Ishikawa (cell line): ENCODE measurements around the gene TERB1.

Source experiments
- CEBPB ChIP-seq: IDR thresholded peaks from 2 replicates; pipeline ENCODE4 v1.6.1; 2012
- CREB1 ChIP-seq: IDR thresholded peaks from 2 replicates; pipeline ENCODE4 v1.6.1; 2012; ENCODE audit warnings: low read depth
- EGR1 ChIP-seq: IDR thresholded peaks from 2 replicates; pipeline ENCODE4 v1.6.1; 2012
- EP300 ChIP-seq: IDR thresholded peaks from 2 replicates; pipeline ENCODE4 v1.6.1; 2012; ENCODE audit warnings: borderline replicate concordance
- FOXM1 ChIP-seq: IDR thresholded peaks from 2 replicates; pipeline ENCODE4 v1.6.1; 2012; ENCODE audit warnings: low read depth, borderline replicate concordance
- MAX ChIP-seq: IDR thresholded peaks from 2 replicates; pipeline ENCODE4 v1.6.1; 2012
- NFIC ChIP-seq: IDR thresholded peaks from 2 replicates; pipeline ENCODE4 v1.6.1; 2012
- RAD21 ChIP-seq: IDR thresholded peaks from 2 replicates; pipeline ENCODE4 v1.6.1; 2012; ENCODE audit warnings: low read depth
- REST ChIP-seq: IDR thresholded peaks from 2 replicates; pipeline ENCODE4 v1.6.1; 2012; ENCODE audit warnings: low read depth, mild to moderate bottlenecking
- TAF1 ChIP-seq: IDR thresholded peaks from 2 replicates; pipeline ENCODE4 v1.6.1; 2012; ENCODE audit warnings: low read depth, mild to moderate bottlenecking
- TCF12 ChIP-seq: IDR thresholded peaks from 2 replicates; pipeline ENCODE4 v1.6.1; 2012; ENCODE audit warnings: low read depth
- TEAD4 ChIP-seq: IDR thresholded peaks from 2 replicates; pipeline ENCODE4 v1.6.1; 2012
- USF1 ChIP-seq: IDR thresholded peaks from 2 replicates; pipeline ENCODE4 v1.6.1; 2012
- YY1 ChIP-seq: IDR thresholded peaks from 2 replicates; pipeline ENCODE4 v1.6.1; 2012; ENCODE audit warnings: low read depth
- ZBTB7A ChIP-seq: IDR thresholded peaks from 2 replicates; pipeline ENCODE4 v1.6.1; 2012; ENCODE audit warnings: low read depth

Gene TERB1

GRCh38 chr16:66712512-66712911, 88.9 kb downstream of the TERB1 start:
- TF ChIP-seq EGR1 (no peak), TEAD4 (no peak), YY1 (no peak), RAD21 (no peak), MAX (no peak), ZBTB7A (no peak), TAF1 (no peak), NFIC (no peak), USF1 (no peak), REST (no peak), CEBPB (no peak), EP300 (no peak), FOXM1 (no peak)

GRCh38 chr16:66711581-66711980, 89.8 kb downstream of the TERB1 start:
- TF ChIP-seq CREB1 (no peak), YY1 (no peak), NFIC (no peak)

- no peak for TF ChIP-seq EGR1
- no peak for TF ChIP-seq FOXM1
- TF ChIP-seq YY1 = no peak
- no peak for TF ChIP-seq REST
- TF ChIP-seq TEAD4 = no peak
- TF ChIP-seq RAD21 = no peak
- no peak for TF ChIP-seq USF1
- no peak for TF ChIP-seq NFIC
- no peak for TF ChIP-seq TAF1
- no peak for TF ChIP-seq MAX
- no peak for TF ChIP-seq ZBTB7A
- TF ChIP-seq CREB1 = no peak
- no peak for TF ChIP-seq EP300
- TF ChIP-seq TCF12 = no peak
- TF ChIP-seq CEBPB = no peak
Measured at GRCh38 chr16:66706506-66706880, 94.9 kb downstream of the TERB1 start.

- no peak for TF ChIP-seq CREB1
- no peak for TF ChIP-seq CEBPB
- no peak for TF ChIP-seq YY1
- TF ChIP-seq RAD21 = no peak; the same call in 1 of the 2 replicates
- no peak for TF ChIP-seq TEAD4
- no peak for TF ChIP-seq TAF1
- no peak for TF ChIP-seq ZBTB7A
Measured at GRCh38 chr16:66705790-66706505, 95.4 kb downstream of the TERB1 start.
